ENCODE results near the gene ZNF467.

DNA sequence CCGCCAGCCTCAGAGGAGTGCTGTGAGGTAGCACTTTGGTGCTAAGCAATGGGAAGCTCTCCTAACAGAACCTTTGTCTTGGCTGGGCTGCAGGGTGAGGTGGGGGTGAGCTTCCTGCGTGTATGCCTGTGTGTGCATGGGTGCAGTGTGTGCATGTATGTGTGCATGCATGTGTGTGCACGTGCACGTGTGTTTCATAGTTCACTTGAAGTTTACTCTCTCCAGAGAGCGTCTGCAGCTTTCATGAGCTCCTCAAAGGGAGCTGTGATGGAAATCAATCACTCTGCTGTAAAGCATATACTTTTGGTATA is 4.9 kb upstream of the ZNF467 start:
- TF ChIP-seq, protein P1, sequence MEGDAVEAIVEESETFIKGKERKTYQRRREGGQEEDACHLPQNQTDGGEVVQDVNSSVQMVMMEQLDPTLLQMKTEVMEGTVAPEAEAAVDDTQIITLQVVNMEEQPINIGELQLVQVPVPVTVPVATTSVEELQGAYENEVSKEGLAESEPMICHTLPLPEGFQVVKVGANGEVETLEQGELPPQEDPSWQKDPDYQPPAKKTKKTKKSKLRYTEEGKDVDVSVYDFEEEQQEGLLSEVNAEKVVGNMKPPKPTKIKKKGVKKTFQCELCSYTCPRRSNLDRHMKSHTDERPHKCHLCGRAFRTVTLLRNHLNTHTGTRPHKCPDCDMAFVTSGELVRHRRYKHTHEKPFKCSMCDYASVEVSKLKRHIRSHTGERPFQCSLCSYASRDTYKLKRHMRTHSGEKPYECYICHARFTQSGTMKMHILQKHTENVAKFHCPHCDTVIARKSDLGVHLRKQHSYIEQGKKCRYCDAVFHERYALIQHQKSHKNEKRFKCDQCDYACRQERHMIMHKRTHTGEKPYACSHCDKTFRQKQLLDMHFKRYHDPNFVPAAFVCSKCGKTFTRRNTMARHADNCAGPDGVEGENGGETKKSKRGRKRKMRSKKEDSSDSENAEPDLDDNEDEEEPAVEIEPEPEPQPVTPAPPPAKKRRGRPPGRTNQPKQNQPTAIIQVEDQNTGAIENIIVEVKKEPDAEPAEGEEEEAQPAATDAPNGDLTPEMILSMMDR (IDR thresholded peaks at IDR 0.05), result no peak
- TF ChIP-seq POLR2A (IDR thresholded peaks at IDR 0.05), result no peak

All from esophagus squamous epithelium (tissue), 4 donors.